Neural progenitor cell (in vitro differentiated cells): ENCODE data around the gene ZFAND6.

Experiments used
- CTCF ChIP-seq: fragments of 200-600 bp; sonication (generic); IDR thresholded peaks from 2 replicates; pipeline ENCODE4 v1.5.1; 2017; ENCODE audit warnings: antibody characterized with exemption, mild to moderate bottlenecking
- EZH2 ChIP-seq: fragments of 200-600 bp; sonication (generic); IDR thresholded peaks from 2 replicates; pipeline ENCODE4 v1.6.1; 2017; ENCODE audit warnings: antibody characterized with exemption, mild to moderate bottlenecking, moderate library complexity
- EZH2phosphoT487 ChIP-seq: fragments of 200-600 bp; sonication (generic); IDR thresholded peaks from 2 replicates; pipeline ENCODE4 v1.6.1; 2017; ENCODE audit warnings: antibody characterized with exemption

GRCh38 chr15:80072285-80072994 lies 13.0 kb downstream of the ZFAND6 start:
- TF ChIP-seq CTCF (no peak), EZH2 (no peak), EZH2phosphoT487 (no peak)
